ENCODE measurements around the gene FGGY. TPM values are rescaled to one million over a fixed set of nuclear protein-coding genes. Genes with fewer than 3 reads are reported as not detected.

Gene FGGY
- total RNA-seq, 1 experiment from 2014 or later = 14.2 TPM

DNA sequence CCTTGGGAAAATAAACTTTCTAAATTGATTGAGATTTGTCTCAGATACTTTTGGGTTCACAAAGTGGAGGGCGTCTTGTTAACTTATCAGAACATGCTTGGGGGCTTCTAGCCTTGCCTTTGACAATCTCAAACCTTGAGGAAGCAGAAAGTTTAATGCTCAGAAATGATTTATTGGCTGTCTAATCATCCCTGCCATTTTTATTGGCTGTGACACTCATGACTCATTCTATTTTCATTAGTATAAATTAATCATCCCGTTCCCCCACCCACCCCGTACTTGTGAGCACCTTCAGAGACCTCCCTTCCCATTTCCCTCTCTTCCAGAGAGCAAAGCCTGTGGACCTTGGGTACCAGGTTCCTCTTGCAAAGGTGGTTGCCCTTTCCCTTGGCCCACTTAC, 87.1 kb downstream of the FGGY start:
- no peak for DNase-seq (ENCODE audit: low spot score)

GRCh38 chr1:59384443-59384842, 87.5 kb downstream of the FGGY start:
- no peak for DNase-seq (ENCODE audit: low spot score)

- no peak for DNase-seq (ENCODE audit: low spot score)
Observed at GRCh38 chr1:59388191-59388590, 91.3 kb downstream of the FGGY start.

- DNase-seq (ENCODE audit: low spot score) = no peak
Observed at GRCh38 chr1:59389847-59390246, 93.0 kb downstream of the FGGY start.

DNA sequence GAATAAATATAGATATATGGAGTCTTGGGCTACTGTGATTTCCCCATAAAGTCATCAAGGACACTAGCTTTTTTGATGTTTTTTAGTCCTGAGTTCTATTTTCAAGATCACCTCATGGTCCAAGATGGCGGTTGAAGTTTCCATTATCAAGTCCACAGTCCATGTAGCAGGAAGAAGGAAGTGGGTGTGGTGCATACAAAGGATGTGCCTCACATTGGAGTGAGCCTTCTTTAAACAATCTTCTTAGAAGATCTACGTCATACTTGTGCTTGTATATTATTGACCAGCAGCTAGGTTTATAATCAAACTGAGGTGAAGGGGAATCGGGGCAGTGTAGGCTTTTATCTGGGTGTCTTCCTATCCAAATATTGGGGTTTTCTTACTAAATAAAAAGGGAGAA, 93.4 kb downstream of the FGGY start:
- no peak for DNase-seq (ENCODE audit: low spot score)

- DNase-seq (ENCODE audit: low spot score) = no peak
Observed at GRCh38 chr1:59391212-59392179, 94.6 kb downstream of the FGGY start.

DNA sequence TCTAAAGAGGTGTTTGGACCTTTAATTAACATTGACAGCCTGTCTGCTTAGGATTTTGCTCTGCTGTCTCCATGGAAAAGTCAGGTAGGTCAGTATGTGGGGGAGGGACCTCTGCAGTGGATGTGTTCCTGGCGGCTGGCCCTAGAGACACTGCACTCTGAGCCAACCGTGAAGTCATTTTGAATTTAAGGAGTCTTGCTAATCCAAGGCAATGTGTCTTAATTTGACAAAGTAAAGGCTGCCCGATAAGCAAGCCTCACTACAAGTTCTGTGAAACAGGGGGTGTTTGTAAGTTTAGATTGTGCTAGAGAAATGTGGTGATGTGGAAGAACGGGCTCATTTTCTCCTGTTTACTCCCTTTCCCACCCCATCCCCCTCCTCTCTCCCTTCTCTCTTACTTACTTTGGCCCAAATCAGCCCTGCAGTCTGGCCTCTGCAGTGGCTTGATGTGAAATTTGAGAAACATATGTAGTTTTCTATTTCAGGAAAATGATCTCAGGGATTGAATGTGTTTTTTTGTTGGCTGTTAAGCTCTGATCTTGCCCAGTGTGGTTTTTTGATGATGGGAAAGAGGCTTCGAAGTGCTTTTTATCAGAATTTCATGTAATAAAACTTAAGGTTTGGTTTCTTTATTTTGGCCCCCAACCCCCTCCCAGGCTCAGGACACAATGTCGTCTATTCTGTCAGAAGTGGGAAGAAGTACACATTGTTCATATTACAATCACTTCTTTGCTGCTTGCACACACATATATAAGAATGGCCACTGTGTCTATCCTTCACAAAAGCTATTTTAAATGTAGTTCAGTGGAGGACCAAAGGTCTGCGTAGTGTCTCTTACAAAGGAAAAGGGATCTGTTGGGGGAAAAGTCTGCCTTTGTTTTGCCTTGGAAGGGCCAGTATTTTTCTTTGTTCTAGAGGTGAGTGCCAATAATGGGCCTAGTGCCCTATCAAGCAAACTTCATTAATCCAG, 96.6 kb downstream of the FGGY start:
- DNase-seq (ENCODE audit: low spot score) = no peak

- no peak for DNase-seq (ENCODE audit: low spot score)
Observed at GRCh38 chr1:59394706-59395425, 98.0 kb downstream of the FGGY start.

GRCh38 chr1:59396387-59396786, 99.5 kb downstream of the FGGY start:
- DNase-seq (ENCODE audit: low spot score) = no peak

- no peak for DNase-seq (ENCODE audit: low spot score)
Observed at GRCh38 chr1:59397139-59397858, 100.4 kb downstream of the FGGY start.

DNA sequence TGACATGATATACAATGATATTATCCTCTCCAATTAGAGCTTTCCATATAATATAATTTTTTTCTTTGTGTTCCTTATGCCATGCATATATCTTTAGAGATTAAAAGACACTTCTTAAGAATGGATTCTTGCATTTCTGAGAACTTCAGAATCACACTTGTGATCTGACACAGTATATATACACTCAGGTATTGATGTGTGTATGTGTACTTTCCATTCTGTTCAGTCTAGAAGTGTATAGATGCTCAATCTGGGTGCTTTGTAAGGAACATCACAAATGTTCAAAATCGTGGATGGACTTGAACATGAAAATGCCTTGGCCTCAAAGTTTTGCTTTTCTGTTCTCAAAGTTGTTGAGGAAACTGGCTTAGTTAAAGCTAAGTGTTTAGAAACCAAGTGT, 102.7 kb downstream of the FGGY start:
- DNase-seq (ENCODE audit: low spot score) = no peak

DNA sequence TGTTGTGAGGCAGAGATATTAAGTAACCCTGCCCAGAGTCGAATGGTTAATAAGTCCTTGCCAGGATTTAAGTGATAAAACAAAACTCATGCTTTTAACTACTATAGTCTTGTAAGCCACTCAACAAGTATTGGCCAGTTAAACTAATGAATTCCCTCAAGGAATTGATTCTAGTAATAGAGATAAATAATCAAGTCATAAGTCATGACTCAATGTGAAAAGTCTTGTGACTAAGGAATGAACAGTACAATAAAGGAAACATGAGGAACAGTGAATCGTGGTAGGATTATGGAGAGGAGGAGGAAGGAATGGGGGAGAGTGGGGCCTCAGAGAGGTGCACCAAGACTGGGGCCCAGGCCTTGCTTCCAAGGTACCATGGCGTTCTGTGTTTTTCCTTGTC, 104.7 kb downstream of the FGGY start:
- DNase-seq (ENCODE audit: low spot score) = no peak

- no peak for DNase-seq (ENCODE audit: low spot score)
Observed at GRCh38 chr1:59404796-59405195, 107.9 kb downstream of the FGGY start.

GRCh38 chr1:59406437-59407164, 109.7 kb downstream of the FGGY start:
- no peak for DNase-seq (ENCODE audit: low spot score)

GRCh38 chr1:59408608-59409240, 111.8 kb downstream of the FGGY start:
- DNase-seq (ENCODE audit: low spot score) = no peak

GRCh38 chr1:59409549-59409948, 112.7 kb downstream of the FGGY start:
- no peak for DNase-seq (ENCODE audit: low spot score)

GRCh38 chr1:59409986-59410385, 113.1 kb downstream of the FGGY start:
- DNase-seq (ENCODE audit: low spot score) = no peak

GRCh38 chr1:59410457-59410856, 113.6 kb downstream of the FGGY start:
- no peak for DNase-seq (ENCODE audit: low spot score)

DNA sequence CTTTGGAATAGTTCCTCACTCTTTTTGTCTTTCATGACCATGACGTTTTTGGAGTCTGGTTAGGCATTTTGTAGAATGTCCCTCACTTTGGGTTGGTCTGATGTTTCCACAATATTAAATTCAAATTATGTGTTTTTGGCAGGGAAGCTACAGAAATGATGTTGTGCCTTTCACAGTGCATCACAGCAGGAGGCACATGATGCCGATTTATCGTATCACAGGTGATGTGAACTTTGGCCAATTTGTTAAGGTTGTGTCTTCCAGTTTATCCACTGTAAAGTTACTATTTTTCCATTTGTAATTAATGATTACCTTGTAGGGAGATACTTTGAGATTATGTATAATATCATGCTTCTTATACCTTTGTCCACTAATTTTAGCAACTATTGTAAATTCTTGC, 114.3 kb downstream of the FGGY start:
- no peak for DNase-seq (ENCODE audit: low spot score)
